Hematopoietic multipotent progenitor cell treated with erythropoietin and hydrocortisone succinate and interleukin-3 and kit ligand, for 8 days (in vitro differentiated cells): ENCODE measurements around the gene ST14.

Source experiments
- DNase-seq: peaks from one replicate; pipeline ENCODE4 v3.0.0-alpha.2; 2015

The ST14 gene

GRCh38 chr11:130137999-130138398 is 21.6 kb upstream of the ST14 start:
- DNase-seq: no peak

GRCh38 chr11:130139401-130139800 is 20.2 kb upstream of the ST14 start:
- DNase-seq: no peak

GRCh38 chr11:130141561-130142341 is 17.8 kb upstream of the ST14 start:
- no peak for DNase-seq

- no peak for DNase-seq
These were observed 15.4 kb upstream of the ST14 start for GRCh38 chr11:130144141-130144540.

GRCh38 chr11:130144861-130145281 is 14.7 kb upstream of the ST14 start:
- DNase-seq: peak; percentile 14

GRCh38 chr11:130145311-130145812 is 14.2 kb upstream of the ST14 start:
- no peak for DNase-seq

- no peak for DNase-seq
These were observed 13.4 kb upstream of the ST14 start for GRCh38 chr11:130145975-130146776.

- DNase-seq: peak; percentile 51
These were observed 12.8 kb upstream of the ST14 start for GRCh38 chr11:130146796-130147195.

GRCh38 chr11:130148796-130149326 is 10.7 kb upstream of the ST14 start:
- no peak for DNase-seq

- no peak for DNase-seq
These were observed 8.8 kb upstream of the ST14 start for GRCh38 chr11:130150790-130151189.

GRCh38 chr11:130151196-130151595 is 8.4 kb upstream of the ST14 start:
- DNase-seq: no peak

GRCh38 chr11:130156108-130157022 is 3.2 kb upstream of the ST14 start:
- DNase-seq: no peak

GRCh38 chr11:130157101-130157500 is 2.5 kb upstream of the ST14 start:
- no peak for DNase-seq

- DNase-seq: no peak
These were observed 1.7 kb upstream of the ST14 start for GRCh38 chr11:130157840-130158239.

- DNase-seq: no peak
These were observed 443 bp upstream of the ST14 start for GRCh38 chr11:130159139-130159538.

- no peak for DNase-seq
These were observed 1.0 kb downstream of the ST14 start for GRCh38 chr11:130160498-130161155.

- no peak for DNase-seq
These were observed 2.0 kb downstream of the ST14 start for GRCh38 chr11:130161441-130162145.

- DNase-seq: no peak
These were observed 3.2 kb downstream of the ST14 start for GRCh38 chr11:130162733-130163132.

- DNase-seq: no peak
These were observed 4.0 kb downstream of the ST14 start for GRCh38 chr11:130163346-130164220.

- no peak for DNase-seq
These were observed 4.6 kb downstream of the ST14 start for GRCh38 chr11:130164221-130164570.
